CD14-positive monocyte (primary cell): ENCODE data around the gene TCHP. TPM values are rescaled to one million over a fixed set of nuclear protein-coding genes. Genes with fewer than 3 reads are reported as not detected.
A peak's percentile ranks its signal among the peaks of the same experiment; 100 is the strongest.

Source experiments
- DNase-seq, 3 donors: peaks; one replicate each; pipeline ENCODE4 v3.0.0-alpha.2; 2011 to 2022
- H2AFZ ChIP-seq: 2 replicates; pipeline ENCODE4 v1.6.0; 2012; ENCODE audit warnings: mild to moderate bottlenecking, low read depth, low read length, inconsistent platforms; ENCODE audit not compliant: insufficient read depth, poor library complexity, severe bottlenecking
- H3K27ac ChIP-seq, 2 donors: 1 replicate in 1 of 2; 2 replicates in 1 of 2; pipeline ENCODE4 v1.5.1; 2012 to 2013; ENCODE audit warnings: low read length in 2 of 2, control low read depth in 1 of 2, inconsistent platforms in 1 of 2, low read depth in 1 of 2, mild to moderate bottlenecking in 1 of 2
- H3K27me3 ChIP-seq, 2 donors: one replicate each; pipeline versions ENCODE4 v1.6.0 to v1.6.1; 2011 to 2013; ENCODE audit warnings: low read length in 2 of 2; ENCODE audit not compliant: control insufficient read depth in 2 of 2, insufficient read depth in 2 of 2
- H3K36me3 ChIP-seq, 2 donors: replicated peaks in 1 of 2; 1 replicate in 1 of 2; 2 replicates in 1 of 2; pipeline versions ENCODE4 v1.5.1 to v1.6.1; 2012 to 2013; ENCODE audit warnings: low read length in 2 of 2, control low read depth in 1 of 2, inconsistent platforms in 1 of 2, mild to moderate bottlenecking in 1 of 2; ENCODE audit not compliant: insufficient read depth in 2 of 2, control insufficient read depth in 1 of 2
- H3K4me1 ChIP-seq, 2 donors: 1 replicate in 1 of 2; 2 replicates in 1 of 2; pipeline versions ENCODE4 v1.5.1 to v1.6.1; 2012 to 2013; ENCODE audit warnings: low read length in 2 of 2, control low read depth in 1 of 2, inconsistent platforms in 1 of 2, mild to moderate bottlenecking in 1 of 2, moderate library complexity in 1 of 2; ENCODE audit not compliant: insufficient read depth in 2 of 2, control insufficient read depth in 1 of 2
- H3K4me2 ChIP-seq: replicated peaks from 2 replicates; pipeline ENCODE3; 2012; ENCODE audit warnings: low read length, moderate library complexity, mild to moderate bottlenecking; ENCODE audit not compliant: poor library complexity, severe bottlenecking; ENCODE audit errors: extremely low read depth
- H3K4me3 ChIP-seq, 3 experiments: fragments of 200-600 bp in 1 of 3; sonication (generic) in 1 of 3; replicated peaks in 1 of 3; 1 replicate in 2 of 3; 2 replicates in 1 of 3; pipeline ENCODE4 v1.5.1; 2011 to 2013; ENCODE audit warnings: low read length in 3 of 3, mild to moderate bottlenecking in 3 of 3, control low read depth in 2 of 3, low read depth in 2 of 3, inconsistent platforms in 1 of 3, moderate library complexity in 1 of 3
- H3K79me2 ChIP-seq: 2 replicates; pipeline ENCODE4 v1.6.0; 2012; ENCODE audit warnings: mild to moderate bottlenecking, control low read depth, inconsistent platforms, low read length, moderate library complexity; ENCODE audit not compliant: insufficient read depth
- H3K9ac ChIP-seq: 2 replicates; pipeline ENCODE4 v1.6.0; 2017; ENCODE audit warnings: low read length, mild to moderate bottlenecking; ENCODE audit not compliant: insufficient read depth, poor library complexity, severe bottlenecking
- H3K9me3 ChIP-seq, 2 donors: replicated peaks in 1 of 2; 1 replicate in 1 of 2; 2 replicates in 1 of 2; pipeline versions ENCODE4 v1.5.1 to v1.6.1; 2012 to 2013; ENCODE audit warnings: low read length in 2 of 2, control low read depth in 1 of 2; ENCODE audit not compliant: control insufficient read depth in 1 of 2, insufficient read depth in 1 of 2
- H4K20me1 ChIP-seq: 2 replicates; pipeline ENCODE4 v1.6.0; 2012; ENCODE audit warnings: mild to moderate bottlenecking, low read length, control low read depth, moderate library complexity; ENCODE audit not compliant: insufficient read depth
- H3K27ac Mint-ChIP-seq, 7 donors: one replicate each; pipeline ENCODE4 v1.8.0; 2020; ENCODE audit warnings: mild to moderate bottlenecking in 7 of 7, mixed read lengths in 7 of 7, moderate library complexity in 6 of 7, inconsistent platforms in 2 of 7
- H3K27me3 Mint-ChIP-seq, 3 donors: one replicate each; pipeline ENCODE4 v1.8.0; 2021 to 2022; ENCODE audit warnings: low read depth in 3 of 3, mild to moderate bottlenecking in 3 of 3, mixed read lengths in 3 of 3, moderate library complexity in 3 of 3, inconsistent platforms in 1 of 3
- H3K36me3 Mint-ChIP-seq, 2 donors: one replicate each; pipeline ENCODE4 v1.8.0; 2020; ENCODE audit warnings: mixed read lengths in 2 of 2, inconsistent platforms in 1 of 2, mild to moderate bottlenecking in 1 of 2
- H3K4me1 Mint-ChIP-seq: one replicate; pipeline ENCODE4 v1.8.0; 2020; ENCODE audit warnings: mild to moderate bottlenecking, mixed read lengths
- H3K4me3 Mint-ChIP-seq, 2 donors: one replicate each; pipeline ENCODE4 v1.8.0; 2020; ENCODE audit warnings: mild to moderate bottlenecking in 2 of 2, mixed read lengths in 2 of 2, moderate library complexity in 1 of 2
- H3K9me3 Mint-ChIP-seq, 7 donors: one replicate each; pipeline ENCODE4 v1.8.0; 2020 to 2022; ENCODE audit warnings: mixed read lengths in 7 of 7, mild to moderate bottlenecking in 6 of 7, moderate library complexity in 6 of 7, inconsistent platforms in 2 of 7
- CTCF ChIP-seq: fragments of 200-600 bp; IDR thresholded peaks from one replicate; pipeline ENCODE4 v1.8.0; 2022; ENCODE audit warnings: antibody characterized with exemption, mild to moderate bottlenecking
- WGBS: methylation state at CpG from one replicate; pipeline ENCODE4 v1.1.5; 2013; ENCODE audit warnings: missing lambda C conversion rate; ENCODE audit not compliant: insufficient coverage; 5-methylcytosine and 5-hydroxymethylcytosine counted together
- intact Hi-C, 2 donors: fragments of 100-400 bp; cut with micrococcal nuclease; formaldehyde crosslinking; loops; one replicate each; pipeline versions ENCODE4 v1.15.0 to v1.15.1; 2023
- polyA plus RNA-seq, 3 donors: library from polyadenylated mRNA; depleted of rRNA in 1 of 3; unstranded in 2 of 3; stranded (reverse) in 1 of 3; fragments of 300-500 nt in 2 of 3; fragments of >200 nt in 1 of 3; fragmentation: Illumina TruSeq in 2 of 3; gene quantifications; 1 replicate in 2 of 3; 2 replicates in 1 of 3; pipeline ENCODE4 v1.2.3, GENCODE V29; 2012 to 2021

TCHP gene
- polyA plus RNA-seq, 3 donors, result 2.6 to 24.5 (median 7.3) TPM

- Histone ChIP-seq H3K36me3 (peaks cover 46 to 85% of the 10 kb centered on the region in 2 donors), H3K4me1 (peaks cover 31 to 35% of the 10 kb centered on the region in 2 donors), H3K4me2 (no peak overlapping the region), H2AFZ (no peak overlapping the region), H3K4me3 (no peak overlapping the region), H3K27me3 (no peaks in the 10 kb centered on the region), H3K27ac (peak overlapping the region in 1 of 2 donors; percentile 72), H3K79me2 (peaks cover 11% of the 10 kb centered on the region), H4K20me1 (peaks cover 69% of the 10 kb centered on the region), H3K9ac (no peak overlapping the region), H3K9me3 (no peaks in the 10 kb centered on the region)
- Mint-ChIP-seq H3K27ac (peak overlapping the region in 3 of 7 donors; percentile 21 to 54 (median 40)), H3K36me3 (peaks cover 59 to 88% of the 10 kb centered on the region in 2 donors), H3K4me3 (no peak overlapping the region), H3K27me3 (peaks cover 0 to 2% (median 2%) of the 10 kb centered on the region in 3 donors), H3K9me3 (no peaks in the 10 kb centered on the region), H3K4me1 (peaks cover 34% of the 10 kb centered on the region)
- intact Hi-C loops, result no loop called here
- WGBS, result 91% methylated on average over 4 of the region's 7 CpGs
- no peak for TF ChIP-seq CTCF
- no peak for DNase-seq
Observed at GRCh38 chr12:109943811-109944210, 43.7 kb downstream of the TCHP start.

DNA sequence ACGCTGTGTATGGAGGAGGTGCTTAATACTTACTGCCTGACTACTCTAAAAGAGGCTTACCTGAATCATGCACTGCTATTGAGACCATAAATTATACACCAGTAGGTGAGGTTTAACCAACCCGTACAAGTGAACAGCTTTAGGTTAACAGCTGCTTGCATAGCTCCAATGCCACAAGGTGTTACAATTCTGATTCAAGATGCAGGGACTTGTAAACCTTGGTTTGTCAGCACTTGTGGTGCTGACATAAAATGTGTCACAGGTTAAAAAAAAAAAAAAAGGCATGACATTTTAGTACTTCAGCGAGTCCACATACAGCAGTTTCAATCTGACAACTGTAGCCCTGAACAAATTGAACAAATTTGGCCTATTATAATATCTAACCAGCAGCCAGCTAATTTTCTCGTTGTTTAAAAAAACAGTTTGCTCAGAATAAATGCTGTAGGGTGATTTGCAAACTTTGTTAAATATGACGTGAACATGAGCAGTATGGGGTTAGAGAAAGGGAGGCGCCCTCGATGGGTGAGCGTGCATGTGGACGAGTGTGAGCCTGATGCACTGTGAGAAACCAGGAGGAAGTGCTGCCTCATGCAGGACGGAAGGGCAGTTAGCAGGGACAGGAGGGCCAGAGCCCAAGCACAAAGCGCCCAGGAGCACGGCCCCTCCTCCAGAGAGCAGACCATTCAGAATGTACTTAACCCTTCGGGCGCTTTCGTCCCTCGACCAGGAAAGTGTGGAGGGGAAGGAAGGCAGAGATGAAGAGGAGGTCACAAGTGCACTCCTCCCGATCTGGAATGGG, 44.7 kb downstream of the TCHP start:
- Mint-ChIP-seq H3K4me1 (peaks cover 34% of the 10 kb centered on the region), H3K27ac (peak overlapping the region in 6 of 7 donors; percentile 53 to 81 (median 68)), H3K27me3 (peaks cover 0 to 2% (median 2%) of the 10 kb centered on the region in 3 donors), H3K36me3 (peaks cover 60 to 90% of the 10 kb centered on the region in 2 donors), H3K9me3 (no peaks in the 10 kb centered on the region), H3K4me3 (no peak overlapping the region)
- no peak for TF ChIP-seq CTCF
- intact Hi-C loops, result no loop called here
- Histone ChIP-seq H2AFZ (no peak overlapping the region), H3K79me2 (peaks cover 12% of the 10 kb centered on the region), H4K20me1 (peaks cover 78% of the 10 kb centered on the region), H3K27me3 (no peaks in the 10 kb centered on the region), H3K36me3 (peaks cover 49 to 85% of the 10 kb centered on the region in 2 donors), H3K9me3 (no peaks in the 10 kb centered on the region), H3K4me2 (no peak overlapping the region), H3K9ac (no peak overlapping the region), H3K4me1 (peaks cover 31 to 35% of the 10 kb centered on the region in 2 donors), H3K4me3 (no peak overlapping the region), H3K27ac (peak overlapping the region; percentile 38 to 72)
- DNase-seq, result peak; percentile 7 to 33 (median 32)
- WGBS, result 17% methylated on average over 6 of the region's 17 CpGs
